Activated CD8-positive, alpha-beta memory T cell treated with anti-CD3 and anti-CD28 coated beads for 48 hours (primary cell): Measurements from ENCODE around the gene ROBO2.

ENCODE experiments used
- DNase-seq, 3 experiments: peaks; one replicate each; pipeline ENCODE4 v3.0.0-alpha.2; 2020; ENCODE audit warnings: low read depth in 2 of 3, low spot score in 2 of 3

Gene ROBO2

DNA sequence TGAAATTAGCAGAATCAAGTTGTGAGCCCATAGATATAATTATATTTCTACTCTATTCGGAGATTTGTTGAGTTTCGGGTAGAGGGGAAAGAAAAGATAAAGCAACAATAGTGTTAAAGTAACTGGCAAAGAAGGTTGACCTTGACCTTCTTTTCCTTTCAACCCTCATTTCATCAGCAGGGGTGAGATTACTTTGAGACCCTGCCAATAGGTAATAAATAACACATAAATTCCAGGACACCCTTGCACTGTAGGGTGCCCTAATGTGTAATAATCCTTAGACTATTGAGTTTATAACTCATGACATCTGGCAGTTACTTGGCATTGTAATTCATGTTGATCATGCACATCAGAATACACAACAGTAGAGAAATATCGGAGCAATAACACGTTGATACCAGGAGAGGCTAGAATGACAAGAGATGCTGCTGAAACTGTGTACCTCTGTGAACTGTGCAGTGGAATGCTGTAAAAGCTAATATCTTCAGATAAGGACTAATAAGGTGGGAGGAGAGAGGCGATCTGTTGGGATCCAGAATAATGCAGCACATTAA is 426.7 kb downstream of the ROBO2 start:
- no peak for DNase-seq

- DNase-seq = no peak
Observed at GRCh38 chr3:77467702-77468625, 428.1 kb downstream of the ROBO2 start.

GRCh38 chr3:77468626-77469020 is 428.7 kb downstream of the ROBO2 start:
- DNase-seq = no peak

DNA sequence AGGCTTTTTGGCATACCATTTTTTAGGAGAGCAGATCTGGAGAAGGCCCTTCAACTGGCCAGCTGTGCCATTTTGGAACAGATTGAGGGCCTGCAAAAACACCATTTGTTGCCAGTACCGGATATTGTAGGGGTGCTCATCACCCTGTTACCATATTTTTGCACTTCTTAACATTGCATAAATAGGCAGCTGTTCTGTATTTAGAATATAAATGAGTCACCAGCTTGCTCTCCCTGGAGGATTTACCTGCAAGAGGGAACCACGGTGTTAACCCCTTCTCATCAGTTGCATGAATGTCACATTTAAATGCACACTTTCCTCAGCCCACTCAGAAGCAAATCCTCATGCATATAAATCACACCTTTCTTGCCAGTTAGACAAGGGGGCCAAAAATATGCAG is 435.6 kb downstream of the ROBO2 start:
- no peak for DNase-seq

- no peak for DNase-seq
Observed at GRCh38 chr3:77479021-77479420, 439.1 kb downstream of the ROBO2 start.

- DNase-seq = no peak
Observed at GRCh38 chr3:77489216-77489615, 449.3 kb downstream of the ROBO2 start.

DNA sequence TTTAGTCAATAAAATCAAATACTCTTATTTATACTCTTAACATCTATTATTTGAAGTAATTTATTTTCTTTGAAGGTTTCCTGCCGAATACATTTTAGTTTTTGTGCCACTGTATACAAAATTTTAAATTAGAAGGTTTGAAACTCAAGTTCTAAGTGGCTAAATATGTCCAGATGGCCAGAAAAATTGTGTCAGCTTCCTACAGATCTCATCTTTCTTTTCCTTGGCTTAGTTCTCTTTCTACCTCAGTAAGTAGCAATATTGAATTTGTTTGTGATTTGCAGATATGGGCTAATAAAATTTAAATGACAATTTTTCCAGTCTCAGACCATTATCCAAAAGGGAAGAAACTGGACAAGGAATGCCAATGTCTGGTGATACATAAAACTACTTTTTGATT is 452.1 kb downstream of the ROBO2 start:
- no peak for DNase-seq

- no peak for DNase-seq
Observed at GRCh38 chr3:77500721-77501120, 460.8 kb downstream of the ROBO2 start.

DNA sequence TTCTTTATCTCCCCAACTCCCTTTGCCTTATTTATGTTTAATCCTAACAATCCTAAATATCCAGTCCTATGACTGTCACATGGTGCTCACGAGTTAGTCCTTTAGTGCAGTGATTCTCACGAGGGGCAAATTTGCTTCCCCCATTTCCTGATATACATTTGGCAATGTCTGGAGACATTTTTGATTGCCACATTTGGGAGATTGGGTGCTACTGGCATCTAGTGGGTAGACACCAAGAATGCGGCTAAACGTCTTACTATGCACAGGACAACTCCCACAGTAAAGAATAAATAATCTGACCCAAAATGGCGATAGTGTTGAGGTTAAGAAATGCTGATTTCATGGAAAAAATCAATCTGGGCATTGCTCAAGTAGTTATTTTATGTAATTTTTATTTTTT is 466.5 kb downstream of the ROBO2 start:
- no peak for DNase-seq

DNA sequence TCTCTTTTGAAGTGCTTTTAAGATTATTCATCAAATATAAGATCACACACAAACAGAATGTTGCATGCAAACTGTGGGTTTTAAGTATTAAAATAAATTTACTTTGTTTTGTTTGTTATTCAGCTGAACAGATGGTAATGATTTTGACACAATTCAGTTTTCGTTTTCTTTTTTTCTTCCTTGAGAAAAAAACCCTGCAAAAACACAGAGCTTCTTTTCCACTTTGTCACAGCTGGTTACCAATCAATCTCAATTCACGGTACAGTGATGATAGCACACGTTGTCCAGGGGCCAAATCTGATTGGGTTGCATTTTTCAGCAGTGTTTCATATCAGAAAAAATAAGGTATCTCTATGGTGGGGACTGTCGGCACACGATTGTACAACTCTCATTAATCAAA is 473.6 kb downstream of the ROBO2 start:
- DNase-seq = no peak

DNA sequence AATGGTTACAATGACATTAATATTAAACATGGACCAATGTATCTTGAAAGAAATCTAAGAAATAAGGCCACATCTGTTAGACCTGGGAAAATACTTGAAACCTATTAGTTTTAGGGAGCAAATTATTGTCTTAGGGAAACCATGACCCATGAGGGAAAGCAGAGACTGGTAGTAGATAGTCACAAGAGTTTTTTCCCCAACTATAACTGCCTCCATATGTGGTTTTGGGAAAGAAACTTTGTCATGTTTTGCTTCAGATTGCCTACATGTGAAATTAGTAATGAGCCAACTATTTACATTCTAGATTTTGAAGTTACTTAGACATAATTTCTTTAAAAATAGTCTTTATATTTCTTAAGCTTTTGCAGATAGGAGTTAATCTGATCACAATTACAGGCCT is 474.9 kb downstream of the ROBO2 start:
- DNase-seq = no peak

GRCh38 chr3:77524463-77524862 is 484.6 kb downstream of the ROBO2 start:
- no peak for DNase-seq

GRCh38 chr3:77524946-77525682 is 485.2 kb downstream of the ROBO2 start:
- DNase-seq = no peak

- DNase-seq = no peak
Observed at GRCh38 chr3:77526573-77527113, 486.7 kb downstream of the ROBO2 start.

- no peak for DNase-seq
Observed at GRCh38 chr3:77529522-77529921, 489.6 kb downstream of the ROBO2 start.

DNA sequence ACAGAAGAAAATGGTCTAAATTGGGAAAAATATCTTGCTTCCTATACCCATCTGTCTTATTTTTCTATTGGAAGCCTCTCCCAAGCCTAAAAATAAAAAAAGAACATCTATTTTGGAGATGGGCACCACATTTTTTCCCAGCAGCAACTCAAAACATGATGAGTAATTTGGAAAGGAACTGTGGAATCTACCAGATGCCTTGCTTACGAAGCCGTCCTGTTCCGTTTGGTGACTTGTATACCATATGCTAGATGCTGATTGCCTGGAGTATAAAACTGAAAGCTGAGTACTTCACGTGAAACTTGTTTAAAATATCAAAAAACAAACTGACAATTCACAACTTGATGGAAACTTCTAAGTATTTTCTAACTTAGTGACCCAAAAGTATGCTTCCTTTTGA is 491.0 kb downstream of the ROBO2 start:
- DNase-seq = no peak

GRCh38 chr3:77535116-77535515 is 495.2 kb downstream of the ROBO2 start:
- DNase-seq = no peak

- no peak for DNase-seq
Observed at GRCh38 chr3:77536038-77536775, 496.3 kb downstream of the ROBO2 start.

- no peak for DNase-seq
Observed at GRCh38 chr3:77539014-77539413, 499.1 kb downstream of the ROBO2 start.

DNA sequence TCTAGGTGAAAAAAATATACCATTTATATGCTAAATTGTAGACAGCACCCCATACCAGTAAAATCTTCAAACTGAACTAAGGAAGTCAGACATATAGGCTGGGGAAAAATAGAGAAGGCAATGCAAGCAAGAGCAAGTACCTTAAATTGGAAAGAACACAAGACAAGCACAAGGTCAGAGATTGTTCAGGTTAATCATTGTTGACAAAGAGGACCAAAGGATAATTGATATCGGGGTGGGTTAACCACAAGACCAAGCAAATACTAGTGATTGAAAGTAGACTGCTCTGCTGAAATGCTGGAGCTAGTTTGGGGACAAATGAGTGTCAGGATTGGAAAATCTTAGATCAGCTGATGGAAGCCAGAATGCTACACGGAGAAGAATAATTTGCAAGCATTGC is 499.8 kb downstream of the ROBO2 start:
- no peak for DNase-seq
